HL-60 (cell line): ENCODE measurements around the gene PGGHG.
A peak's percentile ranks its signal among the peaks of the same experiment; 100 is the strongest.

ENCODE experiments used
- GABPA ChIP-seq: IDR thresholded peaks from 2 replicates; pipeline ENCODE4 v1.6.1; 2012; ENCODE audit warnings: low read depth
- POLR2AphosphoS5 ChIP-seq: IDR thresholded peaks from 2 replicates; pipeline ENCODE4 v1.6.1; 2012; ENCODE audit warnings: low read depth
- REST ChIP-seq: IDR thresholded peaks from 2 replicates; pipeline ENCODE4 v1.6.1; 2012; ENCODE audit warnings: low read depth; ENCODE audit not compliant: insufficient replicate concordance
- TF ChIP-seq, protein P1 (sequence below): IDR thresholded peaks from one replicate; pipeline ENCODE4 v1.5.1; 2011; ENCODE audit warnings: low read length, control low read depth, inconsistent platforms; ENCODE audit not compliant: insufficient read depth

- TF ChIP-seq, protein P1, sequence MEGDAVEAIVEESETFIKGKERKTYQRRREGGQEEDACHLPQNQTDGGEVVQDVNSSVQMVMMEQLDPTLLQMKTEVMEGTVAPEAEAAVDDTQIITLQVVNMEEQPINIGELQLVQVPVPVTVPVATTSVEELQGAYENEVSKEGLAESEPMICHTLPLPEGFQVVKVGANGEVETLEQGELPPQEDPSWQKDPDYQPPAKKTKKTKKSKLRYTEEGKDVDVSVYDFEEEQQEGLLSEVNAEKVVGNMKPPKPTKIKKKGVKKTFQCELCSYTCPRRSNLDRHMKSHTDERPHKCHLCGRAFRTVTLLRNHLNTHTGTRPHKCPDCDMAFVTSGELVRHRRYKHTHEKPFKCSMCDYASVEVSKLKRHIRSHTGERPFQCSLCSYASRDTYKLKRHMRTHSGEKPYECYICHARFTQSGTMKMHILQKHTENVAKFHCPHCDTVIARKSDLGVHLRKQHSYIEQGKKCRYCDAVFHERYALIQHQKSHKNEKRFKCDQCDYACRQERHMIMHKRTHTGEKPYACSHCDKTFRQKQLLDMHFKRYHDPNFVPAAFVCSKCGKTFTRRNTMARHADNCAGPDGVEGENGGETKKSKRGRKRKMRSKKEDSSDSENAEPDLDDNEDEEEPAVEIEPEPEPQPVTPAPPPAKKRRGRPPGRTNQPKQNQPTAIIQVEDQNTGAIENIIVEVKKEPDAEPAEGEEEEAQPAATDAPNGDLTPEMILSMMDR: no peak
- TF ChIP-seq REST (peak; percentile 89), POLR2AphosphoS5 (no peak), GABPA (no peak)
Observed at GRCh38 chr11:279966-280705, 8.8 kb upstream of the PGGHG start.
